ENCODE measurements around the gene PNPLA7. TPM values are rescaled to one million over a fixed set of nuclear protein-coding genes. Genes with fewer than 3 reads are reported as not detected.

Gene PNPLA7
- total RNA-seq, 4 donors from 2014 or later = 24.1 to 44.3 (median 28.2) TPM

- H3K4me3 ChIP-seq (ENCODE audit: low read depth, poor library complexity, severe bottlenecking) = no peak overlapping the region
- 84 to 91% methylated on average over 28 of the region's 36 CpGs for WGBS, 2 donors
- intact Hi-C loops (cut with DNase I; ENCODE audit: low total_unique reads) = no loop called here
- TF ChIP-seq CTCF (IDR thresholded peaks at IDR 0.05) = no peak
- TF ChIP-seq POLR2A (IDR thresholded peaks at IDR 0.05) = no peak
- DNase-seq (ENCODE audit: low spot score in 2 of 2) = no peak
These were observed 52.1 kb downstream of the PNPLA7 start for GRCh38 chr9:137497921-137498719.

- no peak for TF ChIP-seq CTCF (IDR thresholded peaks at IDR 0.05)
- no peak for DNase-seq (ENCODE audit: low spot score in 2 of 2)
- intact Hi-C loops (cut with DNase I; ENCODE audit: low total_unique reads) = no loop called here
- H3K4me3 ChIP-seq (ENCODE audit: low read depth, poor library complexity, severe bottlenecking) = no peak overlapping the region
- WGBS, 2 donors = 95 to 97% methylated on average over 22 to 27 of the region's 27 CpGs
These were observed 53.4 kb downstream of the PNPLA7 start for GRCh38 chr9:137496601-137497375.

- no peak for DNase-seq (ENCODE audit: low spot score in 2 of 2)
- 95% methylated on average over 39 to 46 of the region's 46 CpGs for WGBS, 2 donors
- H3K4me3 ChIP-seq (ENCODE audit: low read depth, poor library complexity, severe bottlenecking) = no peak overlapping the region
- TF ChIP-seq CTCF (IDR thresholded peaks at IDR 0.05) = no peak
- no peak for TF ChIP-seq POLR2A (IDR thresholded peaks at IDR 0.05)
- intact Hi-C loops (cut with DNase I; ENCODE audit: low total_unique reads) = no loop called here
These were observed 55.5 kb downstream of the PNPLA7 start for GRCh38 chr9:137494550-137495351.

- no peak overlapping the region for H3K4me3 ChIP-seq (ENCODE audit: low read depth, poor library complexity, severe bottlenecking)
- 69 to 80% methylated on average over 13 of the region's 13 CpGs for WGBS, 2 donors
These were observed 56.1 kb downstream of the PNPLA7 start for GRCh38 chr9:137494104-137494544.

More at GRCh38 chr9:137494104-137494544, 56.1 kb downstream of the PNPLA7 start:
- intact Hi-C loops (cut with DNase I; ENCODE audit: low total_unique reads) = no loop called here
- no peak for DNase-seq (ENCODE audit: low spot score in 2 of 2)
- TF ChIP-seq CTCF (IDR thresholded peaks at IDR 0.05) (no peak), POLR2A (IDR thresholded peaks at IDR 0.05) (no peak)

Measured in lower leg skin (tissue), 4 donors.